HCT116 (cell line): ENCODE measurements around the gene ARHGAP10. TPM values are rescaled to one million over a fixed set of nuclear protein-coding genes. Genes with fewer than 3 reads are reported as not detected.

ENCODE experiments used
- ATAC-seq: fragments of 200-7000 bp; cut with Tn5 transposase; 2 replicates; pipeline ENCODE4 v1.9.1; 2020; ENCODE audit warnings: mild to moderate bottlenecking, moderate library complexity
- BruUV-seq: library from RNA; stranded (reverse); fragments of 400-500 nt; replicated peaks from 2 replicates; lab custom pipeline; 2021; lab: Mats Ljungman, UMichigan
- CTCF ChIA-PET: fragments of 300-600 bp; sonication (Branson Sonifier 250); formaldehyde crosslinking; loops from one replicate; lab custom pipeline; 2021; ENCODE audit warnings: antibody characterized with exemption; lab: Charles Lee
- POLR2A ChIA-PET: fragments of 300-600, 350-600 bp; sonication (Branson Sonifier 250); formaldehyde crosslinking; loops from one replicate; lab custom pipeline; 2021; ENCODE audit warnings: antibody characterized with exemption; lab: Charles Lee
- RAD21 ChIA-PET, 2 experiments: fragments of 300-600 bp; sonication (Branson Sonifier 250); formaldehyde crosslinking; loops; one replicate each; lab custom pipeline; 2023; ENCODE audit warnings: low total read pairs in 2 of 2; ENCODE audit not compliant: uncharacterized antibody in 2 of 2, unreplicated experiment in 2 of 2, low non-redundant PET in 1 of 2; lab: Charles Lee
- DNase-seq: peaks from one replicate; pipeline ENCODE4 v3.0.0-alpha.2; 2010; ENCODE audit warnings: low read depth, low spot score
- H2AFZ ChIP-seq: fragments of 200-600 bp; shearing (Covaris generic), sonication (generic); 2 replicates; pipeline ENCODE4 v1.6.1; 2017; ENCODE audit warnings: low read depth, mixed run types, mixed read lengths, antibody characterized with exemption, low read length; ENCODE audit not compliant: poor library complexity, severe bottlenecking
- H3K27ac ChIP-seq: 2 replicates; pipeline ENCODE4 v1.5.1; 2012; ENCODE audit warnings: low read depth, low read length
- H3K27me3 ChIP-seq: fragments of 200-600 bp; sonication (generic); 2 replicates; pipeline ENCODE4 v1.6.1; 2016; ENCODE audit warnings: mixed run types, low read length, mixed read lengths; ENCODE audit not compliant: insufficient read depth
- H3K36me3 ChIP-seq, 2 experiments: fragments of 200-500 bp in 1 of 2; fragments of 200-600 bp in 1 of 2; sonication (Bioruptor generic) in 1 of 2; sonication (generic) in 1 of 2; 2 replicates each; pipeline versions ENCODE4 v1.5.1 to v1.6.1; 2014 to 2016; ENCODE audit warnings: low read length in 2 of 2, inconsistent platforms in 1 of 2, mixed read lengths in 1 of 2, mixed run types in 1 of 2; ENCODE audit not compliant: insufficient read depth in 2 of 2, control insufficient read depth in 1 of 2
- H3K4me1 ChIP-seq, 2 experiments: fragments of 200-600 bp in 1 of 2; sonication (generic) in 1 of 2; 2 replicates each; pipeline versions ENCODE4 v1.5.1 to v1.6.1; 2012 to 2017; ENCODE audit warnings: low read length in 2 of 2, inconsistent platforms in 1 of 2, mild to moderate bottlenecking in 1 of 2, mixed read lengths in 1 of 2, mixed run types in 1 of 2, moderate library complexity in 1 of 2; ENCODE audit not compliant: insufficient read depth in 2 of 2, control insufficient read depth in 1 of 2
- H3K4me2 ChIP-seq: fragments of 200-600 bp; sonication (generic); 2 replicates; pipeline ENCODE4 v1.6.1; 2017; ENCODE audit warnings: mixed run types, low read length, mixed read lengths
- H3K4me3 ChIP-seq, 2 experiments: fragments of 200-600 bp in 1 of 2; sonication (generic) in 1 of 2; replicated peaks in 1 of 2; 2 replicates each; pipeline ENCODE4 v1.5.1; 2011 to 2016; ENCODE audit warnings: low read length in 2 of 2, control low read depth in 1 of 2, low read depth in 1 of 2, mild to moderate bottlenecking in 1 of 2, mixed read lengths in 1 of 2, mixed run types in 1 of 2
- H3K79me2 ChIP-seq: fragments of 200-600 bp; sonication (generic); 2 replicates; pipeline ENCODE4 v1.6.1; 2017; ENCODE audit warnings: mild to moderate bottlenecking, mixed run types, low read length, moderate library complexity, mixed read lengths; ENCODE audit not compliant: insufficient read depth
- H3K9ac ChIP-seq: fragments of 200-600 bp; sonication (generic); 2 replicates; pipeline ENCODE4 v1.6.1; 2016; ENCODE audit warnings: low read length, mixed read lengths
- H3K9me2 ChIP-seq: fragments of 200-600 bp; sonication (generic), shearing (Covaris generic); 2 replicates; pipeline ENCODE4 v1.6.1; 2017; ENCODE audit warnings: mixed run types, mild to moderate bottlenecking, moderate library complexity; ENCODE audit not compliant: insufficient read depth
- H3K9me3 ChIP-seq, 2 experiments: fragments of 200-500 bp in 1 of 2; fragments of 200-600 bp in 1 of 2; sonication (Bioruptor generic) in 1 of 2; sonication (generic) in 1 of 2; 2 replicates each; pipeline ENCODE4 v1.6.1; 2014 to 2017; ENCODE audit warnings: low read length in 2 of 2, mixed read lengths in 2 of 2, inconsistent platforms in 1 of 2, low read depth in 1 of 2, mild to moderate bottlenecking in 1 of 2, mixed run types in 1 of 2, moderate library complexity in 1 of 2; ENCODE audit not compliant: control insufficient read depth in 1 of 2, insufficient read depth in 1 of 2
- H4K20me1 ChIP-seq: fragments of 200-600 bp; sonication (generic), shearing (Covaris generic); 2 replicates; pipeline ENCODE4 v1.6.1; 2017; ENCODE audit warnings: mixed run types, mild to moderate bottlenecking, moderate library complexity; ENCODE audit not compliant: insufficient read depth
- ATF3 ChIP-seq: IDR thresholded peaks from 2 replicates; pipeline ENCODE4 v1.6.1; 2012
- CBX3 ChIP-seq: IDR thresholded peaks from 2 replicates; pipeline ENCODE4 v1.6.1; 2012; ENCODE audit warnings: low read depth
- CEBPB ChIP-seq: IDR thresholded peaks from 2 replicates; pipeline ENCODE4 v1.6.1; 2012; ENCODE audit warnings: low read depth
- CTCF ChIP-seq, 3 experiments: fragments of 200-600 bp in 1 of 3; sonication (generic) in 1 of 3; IDR thresholded peaks in 2 of 3; conservative IDR thresholded peaks in 1 of 3; 2 replicates each; pipeline ENCODE4 v1.5.1; 2012 to 2017; ENCODE audit warnings: low read depth in 2 of 3, low read length in 2 of 3, antibody characterized with exemption in 1 of 3, borderline replicate concordance in 1 of 3, control low read depth in 1 of 3, mild to moderate bottlenecking in 1 of 3, mixed read lengths in 1 of 3, mixed run types in 1 of 3, moderate library complexity in 1 of 3; ENCODE audit not compliant: insufficient read depth in 1 of 3
- EZH2 ChIP-seq: fragments of 200-600 bp; sonication (generic); IDR thresholded peaks from 2 replicates; pipeline ENCODE4 v1.6.1; 2017; ENCODE audit warnings: antibody characterized with exemption, mixed run types
- FOSL1 ChIP-seq: IDR thresholded peaks from 2 replicates; pipeline ENCODE4 v1.6.1; 2012; ENCODE audit warnings: low read depth
- JUND ChIP-seq: IDR thresholded peaks from 2 replicates; pipeline ENCODE4 v1.6.1; 2012
- MAX ChIP-seq: IDR thresholded peaks from 2 replicates; pipeline ENCODE4 v1.6.1; 2012
- POLR2A ChIP-seq: IDR thresholded peaks from 2 replicates; pipeline ENCODE4 v1.7.0; 2011; ENCODE audit warnings: borderline replicate concordance; ENCODE audit not compliant: insufficient read depth, insufficient read length; ENCODE audit errors: extremely low read depth
- RAD21 ChIP-seq: IDR thresholded peaks from 2 replicates; pipeline ENCODE4 v1.6.1; 2012; ENCODE audit warnings: low read depth, mild to moderate bottlenecking
- REST ChIP-seq: IDR thresholded peaks from 2 replicates; pipeline ENCODE4 v1.6.1; 2012; ENCODE audit warnings: low read depth
- SIN3A ChIP-seq: IDR thresholded peaks from 2 replicates; pipeline ENCODE4 v1.6.1; 2012; ENCODE audit warnings: low read depth
- SRF ChIP-seq: IDR thresholded peaks from 2 replicates; pipeline ENCODE4 v1.6.1; 2012; ENCODE audit warnings: low read depth
- TCF7L2 ChIP-seq: IDR thresholded peaks from 2 replicates; pipeline ENCODE4 v1.7.0; 2011; ENCODE audit warnings: borderline replicate concordance, inconsistent platforms; ENCODE audit not compliant: insufficient read depth, insufficient read length; ENCODE audit errors: extremely low read depth
- YY1 ChIP-seq: IDR thresholded peaks from 2 replicates; pipeline ENCODE4 v1.6.1; 2011; ENCODE audit warnings: low read length, low read depth, moderate library complexity, mild to moderate bottlenecking; ENCODE audit not compliant: insufficient replicate concordance; ENCODE audit errors: extremely low read depth
- ZBTB33 ChIP-seq: IDR thresholded peaks from 2 replicates; pipeline ENCODE4 v1.6.1; 2011; ENCODE audit warnings: mild to moderate bottlenecking, low read length, moderate library complexity; ENCODE audit not compliant: insufficient replicate concordance; ENCODE audit errors: extremely low read depth
- ZFX ChIP-seq: fragments of 450-650 bp; IDR thresholded peaks from 2 replicates; pipeline ENCODE4 v1.6.1; 2017
- ZNF274 ChIP-seq: fragments of 200-500 bp; sonication (Bioruptor generic); IDR thresholded peaks from 2 replicates; pipeline ENCODE4 v1.6.1; 2014; ENCODE audit warnings: mild to moderate bottlenecking, low read depth, low read length, inconsistent platforms
- intact Hi-C: fragments of 100-400 bp; cut with micrococcal nuclease; formaldehyde crosslinking; loops from 2 replicates; pipeline ENCODE4 v1.10.0; 2022
- total RNA-seq: library from RNA; stranded (reverse); gene quantifications from one replicate; pipeline ENCODE4 v1.2.1, GENCODE V29; 2021; ENCODE audit not compliant: unreplicated experiment

The ARHGAP10 gene
- total RNA-seq, 1 experiment from 2014 or later: 24.7 TPM

GRCh38 chr4:147928400-147928799 is 196.5 kb downstream of the ARHGAP10 start:
- H3K9ac ChIP-seq: no peak overlapping the region
- H3K79me2 ChIP-seq: no peaks in the 10 kb centered on the region
- H3K4me2 ChIP-seq: no peak overlapping the region
- no peaks in the 10 kb centered on the region for H3K36me3 ChIP-seq
- no peaks in the 10 kb centered on the region for H3K27me3 ChIP-seq
- ATAC-seq (no peak), DNase-seq (no peak)
- ChIA-PET CTCF (no interaction called here), POLR2A (no interaction called here), RAD21 (no interaction called here)
- no peak overlapping the region for H3K27ac ChIP-seq
- BruUV-seq: no TSS peak
- intact Hi-C loops: loop anchor here (10.0 kb wide), 2 partner anchors 1086 to 1336 kb away; no protein-coding TSS in a partner anchor
- no peak overlapping the region for H2AFZ ChIP-seq
- H3K9me3 ChIP-seq: no peaks in the 10 kb centered on the region
- TF ChIP-seq SIN3A (no peak), YY1 (no peak), POLR2A (no peak), ZBTB33 (no peak), CTCF (IDR thresholded peaks at IDR 0.05 in 2 of 3, conservative IDR thresholded peaks at IDR 0.05 in 1 of 3; ENCODE audit: borderline replicate concordance in 1 of 3, insufficient read depth in 1 of 3, low read depth in 2 of 3, low read length in 2 of 3) (no peak), EZH2 (no peak), CEBPB (no peak), REST (no peak), MAX (no peak), ZFX (no peak), ZNF274 (no peak), CBX3 (no peak), TCF7L2 (no peak), RAD21 (no peak), JUND (no peak), FOSL1 (no peak), SRF (no peak), ATF3 (no peak)
- TF ChIP-seq, all 23 proteins: peak for 0
- H4K20me1 ChIP-seq: 0 out of 2 replicates have a peak, but pooled peaks cover 1% of the 10 kb centered on the region
- no peak overlapping the region for H3K4me3 ChIP-seq
- H3K4me1 ChIP-seq: no peaks in the 10 kb centered on the region
- no peaks in the 10 kb centered on the region for H3K9me2 ChIP-seq
